Endodermal cell (in vitro differentiated cells): ENCODE data around the gene IPCEF1. TPM values are rescaled to one million over a fixed set of nuclear protein-coding genes. Genes with fewer than 3 reads are reported as not detected.

Source experiments
- DNase-seq: peaks from one replicate; pipeline ENCODE4 v3.0.0-alpha.2; 2017
- H3K27ac ChIP-seq: 2 replicates; pipeline ENCODE4 v1.5.1; 2013; ENCODE audit warnings: mild to moderate bottlenecking, low read depth, low read length, moderate library complexity
- H3K27me3 ChIP-seq: 2 replicates; pipeline ENCODE4 v1.6.1; 2013; ENCODE audit warnings: mild to moderate bottlenecking, low read length, moderate library complexity; ENCODE audit not compliant: insufficient read depth, control insufficient read depth, poor library complexity, severe bottlenecking
- H3K36me3 ChIP-seq: 2 replicates; pipeline ENCODE4 v1.7.0; 2013; ENCODE audit warnings: mild to moderate bottlenecking, low read length, moderate library complexity; ENCODE audit not compliant: control insufficient read depth, insufficient read depth
- H3K4me1 ChIP-seq: one replicate; pipeline ENCODE4 v1.7.0; 2013; ENCODE audit warnings: low read length; ENCODE audit not compliant: control insufficient read depth, insufficient read depth
- H3K4me3 ChIP-seq: 2 replicates; pipeline ENCODE4 v1.5.1; 2013; ENCODE audit warnings: mild to moderate bottlenecking, low read length, moderate library complexity
- H3K9ac ChIP-seq: 2 replicates; pipeline ENCODE4 v1.6.1; 2013; ENCODE audit warnings: mild to moderate bottlenecking, low read length, moderate library complexity; ENCODE audit not compliant: poor library complexity, severe bottlenecking; ENCODE audit errors: extremely low read depth
- H3K9me3 ChIP-seq: 2 replicates; pipeline ENCODE4 v1.6.1; 2013; ENCODE audit warnings: mild to moderate bottlenecking, low read length, moderate library complexity; ENCODE audit not compliant: control insufficient read depth
- H3K27ac Mint-ChIP-seq: 2 replicates; pipeline ENCODE4 v1.8.0; 2020; ENCODE audit warnings: mixed read lengths
- H3K27me3 Mint-ChIP-seq: 2 replicates; pipeline ENCODE4 v1.8.0; 2021; ENCODE audit warnings: mild to moderate bottlenecking, mixed read lengths; ENCODE audit not compliant: insufficient read depth
- H3K36me3 Mint-ChIP-seq: 2 replicates; pipeline ENCODE4 v1.8.0; 2020; ENCODE audit warnings: low read depth, mixed read lengths
- H3K4me1 Mint-ChIP-seq: 2 replicates; pipeline ENCODE4 v1.8.0; 2020; ENCODE audit warnings: mixed read lengths
- H3K4me3 Mint-ChIP-seq: 2 replicates; pipeline ENCODE4 v1.8.0; 2020; ENCODE audit warnings: mild to moderate bottlenecking, moderate library complexity, mixed read lengths
- H3K9me3 Mint-ChIP-seq: 2 replicates; pipeline ENCODE4 v1.8.0; 2020; ENCODE audit warnings: mild to moderate bottlenecking, mixed read lengths
- WGBS, 2 experiments: methylation state at CpG; one replicate each; pipeline versions ENCODE4 v1.1.5 to v1.1.7; 2013; ENCODE audit warnings: missing lambda C conversion rate in 2 of 2, mixed read lengths in 1 of 2; ENCODE audit not compliant: insufficient coverage in 1 of 2, insufficient read length in 1 of 2; 5-methylcytosine and 5-hydroxymethylcytosine counted together
- total RNA-seq, 2 donors: library from RNA; stranded (reverse); fragmentation: NEBNext Ultra II Directional in 1 of 2; extraction: Animal tissue kit (Norgen Biotek cat#: 25700) in 1 of 2; gene quantifications; 2 replicates in 1 of 2; 3 replicates in 1 of 2; pipeline ENCODE4 v1.2.1, GENCODE V29; 2021
- TF ChIP-seq, protein P1 (sequence below): fragments of 200-600 bp; sonication (generic); conservative IDR thresholded peaks from 2 replicates; pipeline ENCODE4 v1.5.0; 2021; ENCODE audit warnings: antibody characterized with exemption, mild to moderate bottlenecking

IPCEF1 gene
- total RNA-seq, 2 donors from 2014 or later: 2.2 to 2.8 TPM

DNA sequence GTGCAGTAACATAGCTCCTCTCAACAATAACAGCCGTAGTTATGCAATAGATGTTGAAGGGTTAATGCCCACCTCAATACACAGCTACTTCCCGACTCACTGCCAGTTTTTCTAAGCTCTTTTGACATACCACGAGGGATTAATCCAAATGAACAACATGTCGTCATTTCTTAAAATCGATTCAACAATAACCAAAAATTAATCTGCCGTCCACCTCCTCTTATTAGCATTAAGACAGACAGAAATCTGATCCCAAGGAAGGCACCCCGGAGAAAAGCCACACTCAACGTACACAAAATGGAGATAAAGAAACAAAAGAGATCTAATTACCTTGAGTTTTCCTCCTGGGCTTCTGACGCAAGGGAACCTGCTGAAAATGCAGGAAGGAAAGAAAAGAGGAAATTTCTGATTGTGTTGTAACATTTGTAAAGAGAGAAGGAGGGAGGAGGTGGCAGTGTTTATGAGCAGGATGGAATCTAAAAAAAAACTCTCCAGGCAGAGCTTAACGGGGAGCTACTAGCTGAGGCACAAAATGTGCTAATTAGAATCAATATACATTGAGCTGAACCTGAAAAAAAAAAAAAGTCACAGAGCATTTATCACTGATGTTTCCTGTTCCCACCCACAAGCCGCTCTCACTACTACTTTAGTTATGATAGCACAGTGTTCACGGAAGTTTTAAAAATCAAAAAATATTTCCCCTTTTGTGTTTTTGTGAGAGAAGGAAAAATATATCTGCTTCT is 109.3 kb downstream of the IPCEF1 start:
- no peaks in the 10 kb centered on the region for H3K9me3 ChIP-seq
- Mint-ChIP-seq H3K27ac (peak overlapping the region; percentile 91), H3K27me3 (no peaks in the 10 kb centered on the region), H3K9me3 (no peaks in the 10 kb centered on the region), H3K36me3 (no peaks in the 10 kb centered on the region), H3K4me1 (peaks cover 51% of the 10 kb centered on the region), H3K4me3 (peak overlapping the region; percentile 41)
- H3K27me3 ChIP-seq: no peaks in the 10 kb centered on the region
- DNase-seq: peak; percentile 53
- 24 to 28% methylated on average over 6 to 12 of the region's 12 CpGs for WGBS, 2 experiments
- TF ChIP-seq, protein P1, sequence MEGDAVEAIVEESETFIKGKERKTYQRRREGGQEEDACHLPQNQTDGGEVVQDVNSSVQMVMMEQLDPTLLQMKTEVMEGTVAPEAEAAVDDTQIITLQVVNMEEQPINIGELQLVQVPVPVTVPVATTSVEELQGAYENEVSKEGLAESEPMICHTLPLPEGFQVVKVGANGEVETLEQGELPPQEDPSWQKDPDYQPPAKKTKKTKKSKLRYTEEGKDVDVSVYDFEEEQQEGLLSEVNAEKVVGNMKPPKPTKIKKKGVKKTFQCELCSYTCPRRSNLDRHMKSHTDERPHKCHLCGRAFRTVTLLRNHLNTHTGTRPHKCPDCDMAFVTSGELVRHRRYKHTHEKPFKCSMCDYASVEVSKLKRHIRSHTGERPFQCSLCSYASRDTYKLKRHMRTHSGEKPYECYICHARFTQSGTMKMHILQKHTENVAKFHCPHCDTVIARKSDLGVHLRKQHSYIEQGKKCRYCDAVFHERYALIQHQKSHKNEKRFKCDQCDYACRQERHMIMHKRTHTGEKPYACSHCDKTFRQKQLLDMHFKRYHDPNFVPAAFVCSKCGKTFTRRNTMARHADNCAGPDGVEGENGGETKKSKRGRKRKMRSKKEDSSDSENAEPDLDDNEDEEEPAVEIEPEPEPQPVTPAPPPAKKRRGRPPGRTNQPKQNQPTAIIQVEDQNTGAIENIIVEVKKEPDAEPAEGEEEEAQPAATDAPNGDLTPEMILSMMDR: no peak
- H3K4me1 ChIP-seq: peaks cover 12% of the 10 kb centered on the region
- H3K9ac ChIP-seq: peak overlapping the region; percentile 45
- H3K4me3 ChIP-seq: peak overlapping the region; percentile 67
- peak overlapping the region; percentile 21 for H3K27ac ChIP-seq
- H3K36me3 ChIP-seq: no peaks in the 10 kb centered on the region

DNA sequence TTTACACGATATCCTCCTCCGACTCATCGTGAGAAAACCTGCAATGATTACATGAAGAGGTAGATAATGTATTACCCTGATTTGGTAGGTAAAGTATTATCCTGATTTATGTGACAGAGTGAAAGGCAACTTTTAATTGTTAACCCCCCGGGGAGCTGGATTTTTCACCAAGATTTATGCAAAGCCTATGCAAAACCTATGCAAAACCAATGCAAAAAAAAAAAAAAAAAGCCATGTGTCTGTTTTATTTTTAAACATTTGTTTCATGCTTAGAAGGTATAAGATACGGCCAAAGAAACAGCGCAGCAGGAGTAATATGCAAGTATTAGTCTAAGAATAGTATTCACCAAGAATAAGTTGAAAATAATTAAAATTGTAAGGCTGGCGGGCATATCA is 109.9 kb downstream of the IPCEF1 start:
- DNase-seq: no peak
- H3K4me3 ChIP-seq: peak overlapping the region; percentile 67
- no peaks in the 10 kb centered on the region for H3K9me3 ChIP-seq
- Mint-ChIP-seq H3K4me1 (peaks cover 54% of the 10 kb centered on the region), H3K4me3 (peak overlapping the region; percentile 41), H3K9me3 (no peaks in the 10 kb centered on the region), H3K27me3 (no peaks in the 10 kb centered on the region), H3K36me3 (no peaks in the 10 kb centered on the region), H3K27ac (peak overlapping the region; percentile 91)
- H3K4me1 ChIP-seq: peaks cover 12% of the 10 kb centered on the region
- H3K27me3 ChIP-seq: no peaks in the 10 kb centered on the region
- TF ChIP-seq, protein P1: no peak
- peak overlapping the region; percentile 45 for H3K9ac ChIP-seq
- 92% methylated on average over 7 of the region's 7 CpGs; no CpG with 5 or more reads in 1 of the 2 experiments for WGBS, 2 experiments
- H3K36me3 ChIP-seq: no peaks in the 10 kb centered on the region
- no peak overlapping the region for H3K27ac ChIP-seq

DNA sequence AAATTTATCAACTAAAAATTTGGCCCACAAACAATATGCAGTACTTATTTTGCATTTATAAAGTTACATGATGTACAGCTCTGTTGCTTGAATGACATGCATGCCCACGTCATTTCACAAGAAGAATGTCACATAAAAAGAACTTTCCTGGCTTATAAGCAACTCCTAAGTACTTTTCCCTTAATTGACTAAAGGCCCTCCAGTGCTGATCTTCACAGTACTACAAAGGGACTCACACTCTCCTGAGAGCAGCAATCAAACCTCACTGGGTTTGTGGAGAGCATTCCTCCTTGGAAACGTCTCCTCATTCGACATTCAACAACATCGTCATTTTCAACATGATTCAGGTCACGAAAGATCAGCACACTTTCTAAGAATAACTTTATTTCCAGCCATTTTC is 111.1 kb downstream of the IPCEF1 start:
- Histone ChIP-seq H3K27ac (no peak overlapping the region), H3K9me3 (no peaks in the 10 kb centered on the region), H3K4me3 (peak overlapping the region; percentile 13), H3K27me3 (no peaks in the 10 kb centered on the region), H3K36me3 (no peaks in the 10 kb centered on the region), H3K9ac (no peak overlapping the region), H3K4me1 (peaks cover 12% of the 10 kb centered on the region)
- Mint-ChIP-seq H3K27ac (peak overlapping the region; percentile 93), H3K4me1 (peaks cover 58% of the 10 kb centered on the region), H3K36me3 (no peaks in the 10 kb centered on the region), H3K27me3 (no peaks in the 10 kb centered on the region), H3K9me3 (no peaks in the 10 kb centered on the region), H3K4me3 (peak overlapping the region; percentile 41)
- WGBS, 2 experiments: 74 to 79% methylated on average over 5 of the region's 5 CpGs
- no peak for DNase-seq
- TF ChIP-seq, protein P1: no peak
